ENCODE data around the gene NKX1-1. TPM values are rescaled to one million over a fixed set of nuclear protein-coding genes. Genes with fewer than 3 reads are reported as not detected.

Gene NKX1-1
- total RNA-seq, 1 donor from 2014 or later = not detected

GRCh38 chr4:1416948-1417260 is 10.7 kb upstream of the NKX1-1 start:
- DNase-seq = no peak

DNA sequence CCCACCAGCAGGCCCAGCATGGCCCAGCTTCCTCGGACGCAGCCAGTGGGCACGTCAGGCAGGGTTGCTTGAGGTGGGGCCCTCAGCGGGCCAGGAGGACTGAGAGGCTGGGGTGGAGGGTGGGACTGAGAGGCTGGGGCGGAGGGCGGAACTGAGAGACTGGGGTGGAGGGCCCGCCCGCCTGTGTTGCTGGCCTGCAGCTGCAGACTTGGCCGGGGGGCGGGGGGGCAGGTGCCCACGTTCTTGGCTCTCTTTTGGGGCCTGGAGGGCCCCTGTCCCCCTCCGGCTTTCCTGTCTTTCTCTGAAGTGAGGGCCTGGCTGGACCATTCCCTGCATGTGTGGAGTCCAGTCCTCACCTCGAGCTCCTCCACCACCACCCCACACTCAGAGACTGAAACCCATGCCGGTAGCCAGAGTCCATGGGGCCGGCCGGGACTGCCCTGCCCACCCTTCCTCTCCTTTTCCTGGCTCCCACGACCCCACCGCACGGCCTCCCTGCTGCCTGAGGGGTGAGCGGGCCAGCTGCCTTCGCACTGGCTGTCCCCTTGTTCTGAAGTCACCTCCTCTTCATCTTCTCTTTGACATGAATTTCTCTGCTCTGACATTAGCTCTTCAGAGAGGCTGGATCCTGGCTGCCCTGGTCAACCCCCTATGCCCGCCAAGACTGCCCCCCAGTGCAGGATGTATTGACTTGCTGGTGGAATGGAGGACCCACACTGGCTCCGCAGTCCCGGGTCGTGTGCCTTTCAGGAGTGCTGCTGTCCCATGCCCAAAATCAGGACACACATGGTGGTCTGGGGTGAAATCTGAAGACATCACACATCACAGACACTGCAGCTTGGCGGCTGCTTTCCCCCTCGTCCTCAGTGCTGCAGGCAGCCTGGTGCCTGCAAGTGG is 10.1 kb upstream of the NKX1-1 start:
- DNase-seq = no peak

DNA sequence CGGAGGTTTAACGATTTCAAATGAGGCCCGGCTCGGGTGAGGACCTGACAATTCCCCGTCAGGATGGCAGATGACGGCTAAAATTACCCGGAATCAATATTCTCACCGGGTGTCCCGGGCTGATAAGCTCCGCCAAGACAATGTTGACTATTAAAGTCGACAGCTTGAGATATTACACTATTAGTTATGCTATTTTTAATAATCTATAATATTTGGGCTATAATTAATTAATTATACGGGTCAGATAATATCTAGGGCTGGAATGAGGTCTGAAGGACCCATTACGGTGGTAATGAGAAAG is 9.4 kb upstream of the NKX1-1 start:
- no peak for DNase-seq

GRCh38 chr4:1414831-1415680 is 8.8 kb upstream of the NKX1-1 start:
- DNase-seq = no peak

- no peak for DNase-seq
Measured at GRCh38 chr4:1413687-1414479, 7.6 kb upstream of the NKX1-1 start.

GRCh38 chr4:1413204-1413663 is 7.0 kb upstream of the NKX1-1 start:
- no peak for DNase-seq

GRCh38 chr4:1412376-1413203 is 6.3 kb upstream of the NKX1-1 start:
- no peak for DNase-seq

- DNase-seq = no peak
Measured at GRCh38 chr4:1411436-1412375, 5.5 kb upstream of the NKX1-1 start.

- no peak for DNase-seq
Measured at GRCh38 chr4:1410491-1411325, 4.5 kb upstream of the NKX1-1 start.

DNA sequence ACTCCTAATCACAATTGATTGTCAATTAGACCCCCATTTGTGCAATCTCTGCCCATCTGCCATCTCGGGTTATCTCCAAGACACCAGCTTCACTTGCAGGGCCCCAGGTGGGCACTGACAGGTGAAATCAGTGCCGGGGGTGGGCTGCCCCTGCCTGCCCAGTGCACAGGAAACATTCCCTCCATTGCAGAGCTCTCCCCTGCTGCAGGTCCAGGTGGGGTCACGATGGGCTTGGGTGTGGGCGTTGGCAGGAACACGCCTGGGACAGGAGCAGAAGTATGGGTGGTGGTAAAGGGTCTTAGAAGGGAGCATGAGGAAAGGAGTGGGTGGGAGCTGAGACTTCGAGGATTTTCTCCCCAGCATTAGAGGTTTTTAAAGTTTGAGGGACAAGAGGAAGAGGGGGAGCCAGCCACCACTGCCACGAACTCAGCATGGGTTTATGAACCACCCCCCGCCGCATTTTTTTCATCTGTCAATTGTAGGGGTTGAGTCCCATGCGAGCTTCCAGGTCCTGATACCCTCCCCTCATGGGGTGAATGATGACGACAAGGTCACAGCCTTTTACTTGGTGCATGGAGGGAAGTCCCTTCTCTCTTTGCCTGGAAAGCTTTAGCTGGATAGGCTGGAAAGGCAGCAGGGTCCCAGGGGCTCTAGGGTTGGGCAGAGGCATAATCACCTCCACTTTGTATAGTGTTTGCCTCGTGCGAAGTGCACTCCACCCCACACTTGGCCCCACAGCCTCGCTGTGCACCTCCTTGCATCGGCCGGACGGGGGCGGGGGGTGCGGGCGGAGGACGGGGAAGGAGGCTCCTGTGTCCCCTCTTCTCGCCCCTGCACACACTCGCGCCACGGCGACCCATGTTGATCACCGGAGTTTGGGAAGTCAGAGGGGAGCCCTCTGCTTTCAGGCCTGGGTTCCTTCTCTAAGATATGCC is 3.5 kb upstream of the NKX1-1 start:
- DNase-seq = no peak

GRCh38 chr4:1409079-1409478 is 2.8 kb upstream of the NKX1-1 start:
- no peak for DNase-seq

- no peak for DNase-seq
Measured at GRCh38 chr4:1408418-1408817, 2.2 kb upstream of the NKX1-1 start.

- no peak for DNase-seq
Measured at GRCh38 chr4:1407657-1408333, 1.6 kb upstream of the NKX1-1 start.

- DNase-seq = no peak
Measured at GRCh38 chr4:1406981-1407656, 877 bp upstream of the NKX1-1 start.

DNA sequence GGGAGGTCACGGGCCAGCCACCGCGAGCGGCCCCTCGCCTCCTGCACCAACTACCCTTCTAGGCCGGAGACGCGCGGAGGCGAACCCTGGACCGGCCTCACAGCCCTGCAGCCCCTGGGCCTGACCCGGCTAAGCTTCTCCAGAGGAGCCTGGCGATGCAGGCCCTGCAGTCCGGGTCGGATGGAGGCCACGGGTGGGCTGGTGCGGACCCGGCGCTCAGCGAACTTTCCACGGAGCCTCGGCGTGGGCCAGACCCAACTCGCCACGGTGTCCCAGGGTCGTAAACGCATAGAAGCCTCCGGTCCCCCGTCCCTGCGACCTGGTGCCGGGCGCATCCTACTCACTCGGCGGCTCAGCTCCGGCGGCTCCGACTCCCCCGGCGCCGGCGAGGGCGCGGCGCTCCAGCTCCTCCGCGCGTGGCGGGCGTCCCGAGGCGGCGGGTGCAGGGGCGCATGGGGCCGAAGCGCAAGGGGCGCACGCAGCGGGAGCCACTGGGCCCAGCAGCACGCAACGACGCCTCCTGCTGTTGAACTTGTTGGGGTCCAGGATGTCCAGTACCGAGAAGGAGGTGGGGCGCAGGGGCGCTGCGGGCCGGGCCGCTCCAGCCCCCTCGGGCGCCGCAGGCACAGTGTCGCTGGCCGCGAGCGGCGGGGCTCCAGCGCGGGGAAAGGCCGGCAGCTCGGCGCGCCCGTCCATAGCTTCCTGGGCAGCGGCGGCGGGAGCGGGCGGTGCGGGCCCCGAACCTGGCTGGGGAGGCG is 427 bp downstream of the NKX1-1 start:
- DNase-seq = no peak

- no peak for DNase-seq
Measured at GRCh38 chr4:1405254-1405635, 997 bp downstream of the NKX1-1 start.

Data from occipital lobe (tissue), 2 donors.